Peyer's patch (tissue), 4 donors: Measurements from ENCODE around the gene USP17L26.
"Not testable (repeated sequence)": the region's sequence is repeated elsewhere in the genome, so short reads cannot be mapped to it uniquely, and the experiment has no call there.

Experiments
- POLR2A ChIP-seq, 2 donors: fragments of 450-650 bp; IDR thresholded peaks; one replicate each; pipeline ENCODE4 v1.5.1; 2017; ENCODE audit warnings: antibody characterized with exemption in 2 of 2, mild to moderate bottlenecking in 2 of 2, moderate library complexity in 2 of 2
- TF ChIP-seq, protein P1 (sequence below), 6 experiments: fragments of 450-650 bp in 4 of 6; fragments of 200-600 bp in 2 of 6; sonication (generic) in 1 of 6; IDR thresholded peaks; one replicate each; pipeline ENCODE4 v1.5.1; 2017 to 2019; ENCODE audit warnings: antibody characterized with exemption in 6 of 6, mild to moderate bottlenecking in 3 of 6, moderate library complexity in 1 of 6

DNA sequence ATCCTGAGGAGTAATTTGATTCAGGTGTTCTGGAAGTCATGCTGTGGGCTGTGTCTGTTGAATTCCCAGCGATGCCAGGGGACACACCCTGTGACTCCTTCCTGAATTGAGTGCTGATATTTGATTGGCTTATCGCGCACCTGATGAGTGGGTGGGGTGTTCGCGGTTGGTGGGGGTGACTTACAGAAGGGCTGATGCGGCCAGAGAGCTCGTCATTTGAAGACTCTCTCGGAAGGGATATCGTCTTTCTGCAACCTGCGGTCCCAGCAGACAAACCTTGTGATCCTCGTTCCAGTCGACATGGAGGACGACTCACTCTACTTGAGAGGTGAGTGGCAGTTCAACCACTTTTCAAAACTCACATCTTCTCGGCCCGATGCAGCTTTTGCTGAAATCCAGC lies at the start of gene USP17L26:
- TF ChIP-seq, protein P1, sequence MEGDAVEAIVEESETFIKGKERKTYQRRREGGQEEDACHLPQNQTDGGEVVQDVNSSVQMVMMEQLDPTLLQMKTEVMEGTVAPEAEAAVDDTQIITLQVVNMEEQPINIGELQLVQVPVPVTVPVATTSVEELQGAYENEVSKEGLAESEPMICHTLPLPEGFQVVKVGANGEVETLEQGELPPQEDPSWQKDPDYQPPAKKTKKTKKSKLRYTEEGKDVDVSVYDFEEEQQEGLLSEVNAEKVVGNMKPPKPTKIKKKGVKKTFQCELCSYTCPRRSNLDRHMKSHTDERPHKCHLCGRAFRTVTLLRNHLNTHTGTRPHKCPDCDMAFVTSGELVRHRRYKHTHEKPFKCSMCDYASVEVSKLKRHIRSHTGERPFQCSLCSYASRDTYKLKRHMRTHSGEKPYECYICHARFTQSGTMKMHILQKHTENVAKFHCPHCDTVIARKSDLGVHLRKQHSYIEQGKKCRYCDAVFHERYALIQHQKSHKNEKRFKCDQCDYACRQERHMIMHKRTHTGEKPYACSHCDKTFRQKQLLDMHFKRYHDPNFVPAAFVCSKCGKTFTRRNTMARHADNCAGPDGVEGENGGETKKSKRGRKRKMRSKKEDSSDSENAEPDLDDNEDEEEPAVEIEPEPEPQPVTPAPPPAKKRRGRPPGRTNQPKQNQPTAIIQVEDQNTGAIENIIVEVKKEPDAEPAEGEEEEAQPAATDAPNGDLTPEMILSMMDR (IDR thresholded peaks at IDR 0.05), result not testable (repeated sequence)
- not testable (repeated sequence) for TF ChIP-seq POLR2A (IDR thresholded peaks at IDR 0.05)
